Measurements from ENCODE around the gene TNFAIP2. TPM values are rescaled to one million over a fixed set of nuclear protein-coding genes. Genes with fewer than 3 reads are reported as not detected.

TNFAIP2 gene
- total RNA-seq, 4 donors from 2014 or later: 56.0 to 215 (median 144) TPM

GRCh38 chr14:103100281-103101121 is 22.8 kb upstream of the TNFAIP2 start:
- ATAC-seq (ENCODE audit: low FRiP score) (no peak), DNase-seq (ENCODE audit: low spot score) (no peak)
- no peak for TF ChIP-seq CTCF (IDR thresholded peaks at IDR 0.05)

GRCh38 chr14:103101257-103101962 is 21.9 kb upstream of the TNFAIP2 start:
- ATAC-seq (ENCODE audit: low FRiP score): no peak
- no peak for TF ChIP-seq CTCF (IDR thresholded peaks at IDR 0.05)
- no peak for DNase-seq (ENCODE audit: low spot score)

- ATAC-seq (ENCODE audit: low FRiP score): no peak
- TF ChIP-seq CTCF (IDR thresholded peaks at IDR 0.05): no peak
- DNase-seq (ENCODE audit: low spot score): no peak
These were observed 21.1 kb upstream of the TNFAIP2 start for GRCh38 chr14:103101963-103102688.

- DNase-seq (ENCODE audit: low spot score) (no peak), ATAC-seq (ENCODE audit: low FRiP score) (no peak)
- no peak for TF ChIP-seq CTCF (IDR thresholded peaks at IDR 0.05)
These were observed 20.5 kb upstream of the TNFAIP2 start for GRCh38 chr14:103102689-103103260.

GRCh38 chr14:103103461-103104388 is 19.5 kb upstream of the TNFAIP2 start:
- DNase-seq (ENCODE audit: low spot score): no peak
- peak; percentile 24 for ATAC-seq (ENCODE audit: low FRiP score)
- no peak for TF ChIP-seq CTCF (IDR thresholded peaks at IDR 0.05)

- ATAC-seq (ENCODE audit: low FRiP score) (no peak), DNase-seq (ENCODE audit: low spot score) (no peak)
- no peak for TF ChIP-seq CTCF (IDR thresholded peaks at IDR 0.05)
These were observed 18.9 kb upstream of the TNFAIP2 start for GRCh38 chr14:103104389-103104653.
